BJ (cell line): ENCODE data around the gene RGPD8. TPM values are rescaled to one million over a fixed set of nuclear protein-coding genes. Genes with fewer than 3 reads are reported as not detected.
"Not testable (repeated sequence)": the region's sequence is repeated elsewhere in the genome, so short reads cannot be mapped to it uniquely, and the experiment has no call there.

Experiments
- CTCF ChIA-PET: fragments of 350-600 bp; formaldehyde crosslinking; extraction: SDS; loops from one replicate; lab custom pipeline; 2021; ENCODE audit warnings: antibody characterized with exemption, inconsistent platforms; lab: Yijun Ruan, JAX
- POLR2A ChIA-PET: fragments of 300-600 bp; sonication (Branson Sonifier 250); formaldehyde crosslinking; extraction: SDS; loops from one replicate; lab custom pipeline; 2021; ENCODE audit warnings: antibody characterized with exemption; lab: Charles Lee
- DNase-seq: peaks from one replicate; pipeline ENCODE4 v3.0.0-alpha.2; 2011; ENCODE audit warnings: low read depth
- H3K27me3 ChIP-seq: 2 replicates; pipeline ENCODE4 v1.6.0; 2011; ENCODE audit warnings: low read length; ENCODE audit not compliant: control insufficient read depth, insufficient read depth
- H3K36me3 ChIP-seq: 2 replicates; pipeline ENCODE4 v1.5.1; 2011; ENCODE audit warnings: low read length; ENCODE audit not compliant: control insufficient read depth, insufficient read depth
- H3K4me3 ChIP-seq: 2 replicates; pipeline ENCODE4 v1.5.1; 2011; ENCODE audit warnings: low read depth, mild to moderate bottlenecking, control low read depth, low read length
- polyA plus RNA-seq: library from polyadenylated mRNA; depleted of rRNA; stranded (reverse); fragments of >200 nt; gene quantifications from 2 replicates; pipeline ENCODE4 v1.2.3, GENCODE V29; 2011
- TF ChIP-seq, protein P1 (sequence below): IDR thresholded peaks from 2 replicates; pipeline ENCODE4 v1.5.1; 2011; ENCODE audit warnings: low read depth, mild to moderate bottlenecking, control low read depth, inconsistent platforms, low read length, moderate library complexity; ENCODE audit not compliant: insufficient read depth

The RGPD8 gene
- polyA plus RNA-seq, 1 experiment, result 0.97 TPM

- POLR2A ChIA-PET, result no interaction called here
- TF ChIP-seq, protein P1, sequence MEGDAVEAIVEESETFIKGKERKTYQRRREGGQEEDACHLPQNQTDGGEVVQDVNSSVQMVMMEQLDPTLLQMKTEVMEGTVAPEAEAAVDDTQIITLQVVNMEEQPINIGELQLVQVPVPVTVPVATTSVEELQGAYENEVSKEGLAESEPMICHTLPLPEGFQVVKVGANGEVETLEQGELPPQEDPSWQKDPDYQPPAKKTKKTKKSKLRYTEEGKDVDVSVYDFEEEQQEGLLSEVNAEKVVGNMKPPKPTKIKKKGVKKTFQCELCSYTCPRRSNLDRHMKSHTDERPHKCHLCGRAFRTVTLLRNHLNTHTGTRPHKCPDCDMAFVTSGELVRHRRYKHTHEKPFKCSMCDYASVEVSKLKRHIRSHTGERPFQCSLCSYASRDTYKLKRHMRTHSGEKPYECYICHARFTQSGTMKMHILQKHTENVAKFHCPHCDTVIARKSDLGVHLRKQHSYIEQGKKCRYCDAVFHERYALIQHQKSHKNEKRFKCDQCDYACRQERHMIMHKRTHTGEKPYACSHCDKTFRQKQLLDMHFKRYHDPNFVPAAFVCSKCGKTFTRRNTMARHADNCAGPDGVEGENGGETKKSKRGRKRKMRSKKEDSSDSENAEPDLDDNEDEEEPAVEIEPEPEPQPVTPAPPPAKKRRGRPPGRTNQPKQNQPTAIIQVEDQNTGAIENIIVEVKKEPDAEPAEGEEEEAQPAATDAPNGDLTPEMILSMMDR, result no peak
- H3K27me3 ChIP-seq, result 0 out of 2 replicates have a peak, but pooled peaks cover 3% of the 10 kb centered on the region
- H3K36me3 ChIP-seq, result no peaks in the 10 kb centered on the region
- H3K4me3 ChIP-seq, result no peak overlapping the region
- CTCF ChIA-PET, result no interaction called here
- no peak for DNase-seq
Measured at GRCh38 chr2:112449854-112450253, 16.4 kb upstream of the RGPD8 start.

DNA sequence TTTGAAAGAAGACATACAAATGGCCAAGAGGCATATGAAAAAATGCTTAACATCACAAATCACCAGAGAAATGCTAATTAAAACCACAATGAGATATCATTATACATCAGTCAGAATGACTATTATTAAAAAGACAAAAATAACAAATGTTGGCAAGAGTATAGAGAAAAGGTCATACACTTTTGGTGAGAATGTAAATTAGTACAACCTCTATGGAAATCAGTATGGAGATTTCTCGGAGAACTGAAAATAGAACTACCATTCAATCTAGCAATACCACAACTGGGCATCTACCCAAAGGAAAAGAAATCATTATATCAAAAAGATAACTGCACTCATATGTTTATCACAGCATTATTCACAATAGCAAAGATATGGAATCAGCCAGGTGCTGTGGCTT lies 10.8 kb upstream of the RGPD8 start:
- CTCF ChIA-PET, H3K27me3 ChIP-seq, H3K36me3 ChIP-seq, DNase-seq, H3K4me3 ChIP-seq, POLR2A ChIA-PET: not testable (repeated sequence)

GRCh38 chr2:112438603-112439261 lies 5.3 kb upstream of the RGPD8 start:
- H3K4me3 ChIP-seq, DNase-seq, H3K36me3 ChIP-seq, H3K27me3 ChIP-seq, POLR2A ChIA-PET: not testable (repeated sequence)
- CTCF ChIA-PET, result interaction anchor here (1.4 kb wide), 1 partner anchor 316 kb away, joined by 3 read pairs; no protein-coding TSS in a partner anchor

GRCh38 chr2:112437405-112437831 lies 4.0 kb upstream of the RGPD8 start:
- H3K36me3 ChIP-seq, CTCF ChIA-PET, H3K4me3 ChIP-seq, H3K27me3 ChIP-seq, POLR2A ChIA-PET, DNase-seq: not testable (repeated sequence)

DNA sequence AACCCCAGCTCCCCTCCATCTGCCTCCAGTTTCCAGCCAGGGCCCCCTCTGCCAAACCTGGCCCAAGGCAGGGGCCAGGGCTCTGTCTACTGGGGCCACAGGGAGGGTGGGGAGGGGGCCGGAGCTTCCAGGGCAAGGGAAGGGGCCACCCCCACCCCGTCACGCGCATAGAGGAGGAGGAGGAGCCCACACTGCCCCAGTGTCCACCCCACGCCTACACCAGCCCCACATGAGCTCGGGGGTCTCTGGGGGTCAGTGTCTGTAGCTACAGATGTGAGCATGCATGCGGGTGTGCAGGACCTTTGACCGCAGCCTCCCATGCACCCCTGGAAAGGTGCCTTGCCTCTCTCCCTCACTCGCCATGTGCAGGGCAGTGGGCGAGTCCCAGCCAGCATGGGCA lies 3.5 kb upstream of the RGPD8 start:
- DNase-seq, H3K4me3 ChIP-seq, POLR2A ChIA-PET, H3K36me3 ChIP-seq, CTCF ChIA-PET, H3K27me3 ChIP-seq: not testable (repeated sequence)

GRCh38 chr2:112435716-112436431 lies 2.4 kb upstream of the RGPD8 start:
- H3K27me3 ChIP-seq, H3K36me3 ChIP-seq, POLR2A ChIA-PET, H3K4me3 ChIP-seq, DNase-seq: not testable (repeated sequence)
- CTCF ChIA-PET, result interaction anchor here (0.7 kb wide), 1 partner anchor 314 kb away, joined by 3 read pairs; no protein-coding TSS in a partner anchor

DNA sequence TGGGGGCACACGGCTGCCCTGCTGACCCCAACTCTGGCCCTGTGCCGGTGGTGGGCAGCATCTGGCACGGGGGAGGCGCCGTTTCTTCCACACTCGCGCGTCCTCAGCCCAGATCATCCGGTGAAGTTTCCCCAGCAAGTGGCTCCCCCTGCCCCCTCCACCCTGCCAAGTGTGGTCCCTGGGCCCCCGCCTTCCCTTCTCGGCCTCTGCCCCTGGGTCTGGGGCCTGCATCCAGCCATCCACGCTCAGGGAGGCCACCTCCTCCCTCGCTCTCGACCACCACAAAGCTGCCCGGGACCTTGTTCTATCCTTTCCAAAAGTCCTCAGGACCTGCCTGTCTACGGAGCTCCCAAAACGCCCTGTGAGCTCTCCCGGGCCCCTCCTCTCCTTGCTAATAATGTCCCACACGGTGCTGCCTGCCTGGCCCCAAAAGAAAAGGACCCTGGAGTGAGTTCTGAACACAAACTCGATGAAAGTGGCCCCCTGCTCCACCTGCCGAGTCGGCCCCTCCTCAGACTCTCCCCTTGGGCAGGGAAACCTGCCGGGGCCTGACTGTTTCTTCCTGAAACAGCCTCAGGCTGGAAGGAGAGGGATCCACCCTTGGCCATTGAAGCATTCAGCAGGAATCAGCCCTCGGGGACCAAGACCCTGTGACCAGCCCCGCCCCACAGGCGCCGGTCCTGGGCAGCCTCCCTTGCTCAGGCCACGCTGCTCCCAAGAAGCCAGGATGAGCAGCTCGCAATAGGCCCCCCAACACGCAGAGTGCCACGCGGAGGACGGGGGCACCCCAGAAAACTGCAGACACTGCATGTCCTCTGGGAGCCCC lies 1.7 kb upstream of the RGPD8 start:
- H3K27me3 ChIP-seq, H3K4me3 ChIP-seq, DNase-seq, H3K36me3 ChIP-seq, POLR2A ChIA-PET: not testable (repeated sequence)
- CTCF ChIA-PET, result interaction anchor here (0.7 kb wide), 2 partner anchors 97 to 313 kb away, joined by 3 to 4 read pairs; no protein-coding TSS in a partner anchor
